Duodenal mucosa (tissue), 2 donors: ENCODE results near the gene TFDP1.

Source experiments
- H3K27ac ChIP-seq: one replicate; pipeline ENCODE4 v1.7.0; 2013; ENCODE audit warnings: low read depth, low read length
- H3K27me3 ChIP-seq, 2 donors: one replicate each; pipeline ENCODE4 v1.7.0; 2013; ENCODE audit warnings: low read length in 2 of 2, control low read depth in 1 of 2; ENCODE audit not compliant: insufficient read depth in 2 of 2, control insufficient read depth in 1 of 2
- H3K36me3 ChIP-seq, 2 donors: one replicate each; pipeline ENCODE4 v1.7.0; 2013; ENCODE audit warnings: low read length in 2 of 2, control low read depth in 1 of 2; ENCODE audit not compliant: insufficient read depth in 2 of 2, control insufficient read depth in 1 of 2
- H3K4me1 ChIP-seq, 2 donors: one replicate each; pipeline ENCODE4 v1.7.0; 2013; ENCODE audit warnings: low read length in 2 of 2, control low read depth in 1 of 2; ENCODE audit not compliant: insufficient read depth in 2 of 2, control insufficient read depth in 1 of 2
- H3K4me3 ChIP-seq, 2 donors: one replicate each; pipeline ENCODE4 v1.7.0; 2013; ENCODE audit warnings: low read length in 2 of 2, low read depth in 1 of 2
- H3K9ac ChIP-seq, 2 donors: one replicate each; pipeline ENCODE4 v1.7.0; 2013; ENCODE audit warnings: low read length in 2 of 2, low read depth in 1 of 2
- H3K9me3 ChIP-seq, 2 donors: one replicate each; pipeline ENCODE4 v1.7.0; 2013; ENCODE audit warnings: low read length in 2 of 2, control low read depth in 1 of 2; ENCODE audit not compliant: control insufficient read depth in 1 of 2

TFDP1 gene

GRCh38 chr13:113638173-113638746 lies 53.7 kb downstream of the TFDP1 start:
- H3K4me3 ChIP-seq = no peak overlapping the region
- H3K9ac ChIP-seq = no peak overlapping the region
- H3K36me3 ChIP-seq = peaks cover 44 to 78% of the 10 kb centered on the region in 2 donors
- H3K4me1 ChIP-seq = no peaks in the 10 kb centered on the region
- no peaks in the 10 kb centered on the region for H3K27me3 ChIP-seq
- H3K9me3 ChIP-seq = no peaks in the 10 kb centered on the region
- H3K27ac ChIP-seq = no peak overlapping the region

- H3K4me3 ChIP-seq = no peak overlapping the region
- peaks cover 42 to 73% of the 10 kb centered on the region in 2 donors for H3K36me3 ChIP-seq
- H3K27me3 ChIP-seq = no peaks in the 10 kb centered on the region
- no peaks in the 10 kb centered on the region for H3K4me1 ChIP-seq
- no peak overlapping the region for H3K9ac ChIP-seq
- no peak overlapping the region for H3K27ac ChIP-seq
- no peaks in the 10 kb centered on the region for H3K9me3 ChIP-seq
These were observed 54.3 kb downstream of the TFDP1 start for GRCh38 chr13:113638806-113639205.

GRCh38 chr13:113639616-113640262 lies 55.2 kb downstream of the TFDP1 start:
- H3K9ac ChIP-seq = no peak overlapping the region
- H3K9me3 ChIP-seq = no peaks in the 10 kb centered on the region

GRCh38 chr13:113641426-113641825 lies 56.9 kb downstream of the TFDP1 start:
- H3K4me3 ChIP-seq = no peak overlapping the region
- no peaks in the 10 kb centered on the region for H3K9me3 ChIP-seq
- no peak overlapping the region for H3K27ac ChIP-seq
- peaks cover 28 to 47% of the 10 kb centered on the region in 2 donors for H3K36me3 ChIP-seq
- peaks cover 0 to 4% of the 10 kb centered on the region in 2 donors for H3K4me1 ChIP-seq
- H3K9ac ChIP-seq = no peak overlapping the region
- H3K27me3 ChIP-seq = no peaks in the 10 kb centered on the region

More at GRCh38 chr13:113639616-113640262, 55.2 kb downstream of the TFDP1 start:
- Histone ChIP-seq H3K4me1 (no peaks in the 10 kb centered on the region), H3K27ac (no peak overlapping the region), H3K4me3 (no peak overlapping the region), H3K36me3 (peaks cover 35 to 64% of the 10 kb centered on the region in 2 donors), H3K27me3 (no peaks in the 10 kb centered on the region)

- no peaks in the 10 kb centered on the region for H3K9me3 ChIP-seq
- peaks cover 7 to 13% of the 10 kb centered on the region in 2 donors for H3K4me1 ChIP-seq
- H3K27ac ChIP-seq = no peak overlapping the region
- H3K27me3 ChIP-seq = no peaks in the 10 kb centered on the region
- no peak overlapping the region for H3K4me3 ChIP-seq
- H3K36me3 ChIP-seq = peaks cover 17 to 36% of the 10 kb centered on the region in 2 donors
- H3K9ac ChIP-seq = no peak overlapping the region
These were observed 58.0 kb downstream of the TFDP1 start for GRCh38 chr13:113642563-113642962.

- no peaks in the 10 kb centered on the region for H3K9me3 ChIP-seq
These were observed 59.0 kb downstream of the TFDP1 start for GRCh38 chr13:113643593-113643992.

GRCh38 chr13:113644800-113645199 lies 60.2 kb downstream of the TFDP1 start:
- H3K4me3 ChIP-seq = no peak overlapping the region
- no peaks in the 10 kb centered on the region for H3K9me3 ChIP-seq
- H3K9ac ChIP-seq = no peak overlapping the region
- H3K36me3 ChIP-seq = peaks cover 0 to 15% of the 10 kb centered on the region in 2 donors
- H3K4me1 ChIP-seq = peaks cover 7 to 13% of the 10 kb centered on the region in 2 donors
- H3K27ac ChIP-seq = no peak overlapping the region
- H3K27me3 ChIP-seq = no peaks in the 10 kb centered on the region

More at GRCh38 chr13:113643593-113643992, 59.0 kb downstream of the TFDP1 start:
- Histone ChIP-seq H3K27ac (no peak overlapping the region), H3K9ac (no peak overlapping the region), H3K4me1 (peaks cover 7 to 13% of the 10 kb centered on the region in 2 donors), H3K27me3 (no peaks in the 10 kb centered on the region), H3K4me3 (no peak overlapping the region), H3K36me3 (peaks cover 8 to 27% of the 10 kb centered on the region in 2 donors)

- Histone ChIP-seq H3K4me1 (peaks cover 7 to 13% of the 10 kb centered on the region in 2 donors), H3K27me3 (no peaks in the 10 kb centered on the region), H3K9me3 (no peaks in the 10 kb centered on the region), H3K27ac (no peak overlapping the region), H3K4me3 (no peak overlapping the region), H3K36me3 (peaks cover 0 to 9% of the 10 kb centered on the region in 2 donors), H3K9ac (no peak overlapping the region)
These were observed 60.8 kb downstream of the TFDP1 start for GRCh38 chr13:113645329-113645728.

GRCh38 chr13:113646376-113646775 lies 61.8 kb downstream of the TFDP1 start:
- Histone ChIP-seq H3K9ac (no peak overlapping the region), H3K9me3 (no peaks in the 10 kb centered on the region), H3K27ac (no peak overlapping the region), H3K4me3 (no peak overlapping the region), H3K27me3 (no peaks in the 10 kb centered on the region), H3K4me1 (peaks cover 7 to 13% of the 10 kb centered on the region in 2 donors), H3K36me3 (peaks cover 0 to 4% of the 10 kb centered on the region in 2 donors)

GRCh38 chr13:113646921-113647340 lies 62.4 kb downstream of the TFDP1 start:
- Histone ChIP-seq H3K4me3 (no peak overlapping the region), H3K27ac (peak overlapping the region; percentile 20), H3K4me1 (peaks cover 7 to 13% of the 10 kb centered on the region in 2 donors), H3K27me3 (no peaks in the 10 kb centered on the region), H3K9ac (no peak overlapping the region), H3K9me3 (no peaks in the 10 kb centered on the region), H3K36me3 (peaks cover 0 to 4% of the 10 kb centered on the region in 2 donors)
